GM12872 (cell line): ENCODE results near the gene ZC3H7A.

Source experiments
- CTCF ChIP-seq: IDR thresholded peaks from 3 replicates; pipeline ENCODE4 v1.5.1; 2011; ENCODE audit warnings: low read depth, mild to moderate bottlenecking, low read length, moderate library complexity; ENCODE audit not compliant: insufficient read depth

The ZC3H7A gene

GRCh38 chr16:11835309-11835708 lies 38.3 kb upstream of the ZC3H7A start:
- no peak for TF ChIP-seq CTCF

- TF ChIP-seq CTCF, result no peak
Measured at GRCh38 chr16:11833951-11834695, 37.1 kb upstream of the ZC3H7A start.

- TF ChIP-seq CTCF, result no peak
Measured at GRCh38 chr16:11828696-11829095, 31.6 kb upstream of the ZC3H7A start.

GRCh38 chr16:11824362-11824761 lies 27.3 kb upstream of the ZC3H7A start:
- TF ChIP-seq CTCF, result no peak

- TF ChIP-seq CTCF, result no peak
Measured at GRCh38 chr16:11819798-11820197, 22.7 kb upstream of the ZC3H7A start.

- no peak for TF ChIP-seq CTCF
Measured at GRCh38 chr16:11816123-11816522, 19.1 kb upstream of the ZC3H7A start.

- TF ChIP-seq CTCF, result no peak
Measured at GRCh38 chr16:11806721-11807120, 9.7 kb upstream of the ZC3H7A start.

GRCh38 chr16:11805556-11805955 lies 8.5 kb upstream of the ZC3H7A start:
- no peak for TF ChIP-seq CTCF
